AG10803 (cell line): ENCODE results near the gene TRABD2B.

ENCODE experiments used
- DNase-seq: peaks from one replicate; pipeline ENCODE4 v3.0.0; 2010; ENCODE audit warnings: low read depth
- H3K4me3 ChIP-seq: 2 replicates; pipeline ENCODE4 v1.5.1; 2011; ENCODE audit warnings: mild to moderate bottlenecking, low read length, control low read depth
- TF ChIP-seq, protein P1 (sequence below): conservative IDR thresholded peaks from 2 replicates; pipeline ENCODE4 v1.5.1; 2011; ENCODE audit warnings: mild to moderate bottlenecking, low read length, control low read depth, inconsistent platforms

TRABD2B gene

DNA sequence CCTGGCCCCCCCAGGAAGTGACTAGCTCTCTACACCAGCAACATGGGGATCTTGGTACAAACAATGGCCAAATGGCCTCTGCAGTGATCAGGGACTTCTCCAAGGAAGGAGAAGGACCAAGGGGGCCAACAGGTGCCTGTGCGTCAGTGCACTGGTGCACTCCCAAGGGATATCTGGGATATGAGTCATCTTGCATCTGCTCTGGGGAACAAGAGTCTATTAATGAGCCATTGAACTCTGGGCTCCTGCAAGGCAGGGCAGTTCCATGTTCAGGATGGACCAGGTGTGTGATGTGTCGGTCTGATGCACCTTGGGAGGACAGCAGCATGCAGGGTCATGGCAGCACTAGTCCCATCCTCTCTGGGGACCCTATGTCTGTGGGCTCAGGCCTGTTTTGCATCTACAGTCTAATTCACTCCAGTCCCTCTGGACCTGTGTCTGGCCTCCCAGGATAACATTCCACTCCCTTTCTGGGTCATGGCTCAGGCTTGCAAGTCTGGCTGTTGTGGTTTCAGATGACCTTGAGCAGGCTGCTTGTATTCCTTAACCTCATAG, 125.3 kb downstream of the TRABD2B start:
- DNase-seq = no peak
- TF ChIP-seq, protein P1, sequence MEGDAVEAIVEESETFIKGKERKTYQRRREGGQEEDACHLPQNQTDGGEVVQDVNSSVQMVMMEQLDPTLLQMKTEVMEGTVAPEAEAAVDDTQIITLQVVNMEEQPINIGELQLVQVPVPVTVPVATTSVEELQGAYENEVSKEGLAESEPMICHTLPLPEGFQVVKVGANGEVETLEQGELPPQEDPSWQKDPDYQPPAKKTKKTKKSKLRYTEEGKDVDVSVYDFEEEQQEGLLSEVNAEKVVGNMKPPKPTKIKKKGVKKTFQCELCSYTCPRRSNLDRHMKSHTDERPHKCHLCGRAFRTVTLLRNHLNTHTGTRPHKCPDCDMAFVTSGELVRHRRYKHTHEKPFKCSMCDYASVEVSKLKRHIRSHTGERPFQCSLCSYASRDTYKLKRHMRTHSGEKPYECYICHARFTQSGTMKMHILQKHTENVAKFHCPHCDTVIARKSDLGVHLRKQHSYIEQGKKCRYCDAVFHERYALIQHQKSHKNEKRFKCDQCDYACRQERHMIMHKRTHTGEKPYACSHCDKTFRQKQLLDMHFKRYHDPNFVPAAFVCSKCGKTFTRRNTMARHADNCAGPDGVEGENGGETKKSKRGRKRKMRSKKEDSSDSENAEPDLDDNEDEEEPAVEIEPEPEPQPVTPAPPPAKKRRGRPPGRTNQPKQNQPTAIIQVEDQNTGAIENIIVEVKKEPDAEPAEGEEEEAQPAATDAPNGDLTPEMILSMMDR = no peak
- no peak overlapping the region for H3K4me3 ChIP-seq

DNA sequence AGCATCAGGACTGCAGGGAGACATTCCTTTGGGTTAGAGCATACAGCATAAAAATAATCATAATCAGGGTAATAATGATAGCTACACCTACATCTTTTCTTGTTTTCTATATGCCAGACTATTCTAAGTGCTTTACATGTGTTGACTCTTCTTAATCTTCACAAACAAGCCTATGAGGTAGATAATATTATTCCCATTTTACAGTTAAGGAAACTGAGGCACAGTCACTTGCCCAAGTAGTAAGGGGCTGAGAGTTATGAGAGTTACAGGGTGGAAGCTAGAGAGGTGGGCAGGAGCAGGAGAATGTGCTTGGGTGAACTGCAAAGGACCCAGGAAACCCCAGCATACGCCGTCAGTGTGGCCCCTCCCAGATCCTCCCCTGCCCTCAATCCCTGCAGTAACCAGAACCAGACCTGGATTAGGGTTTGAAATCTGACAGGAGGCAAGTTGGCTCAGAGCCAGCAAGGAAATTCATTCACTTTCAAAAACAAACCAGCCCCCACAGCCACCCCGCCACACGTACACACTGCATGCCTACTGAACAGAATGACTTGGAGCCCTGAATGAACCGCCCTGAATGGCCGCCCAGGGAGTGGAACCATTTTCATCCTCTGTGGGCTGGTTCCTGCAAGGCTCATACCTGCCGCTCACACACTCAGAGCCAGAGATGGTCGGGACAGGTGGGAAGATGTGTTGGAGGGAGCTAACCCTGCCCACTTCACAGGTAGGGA, 126.1 kb downstream of the TRABD2B start:
- TF ChIP-seq, protein P1 = no peak
- no peak for DNase-seq
- H3K4me3 ChIP-seq = no peak overlapping the region

DNA sequence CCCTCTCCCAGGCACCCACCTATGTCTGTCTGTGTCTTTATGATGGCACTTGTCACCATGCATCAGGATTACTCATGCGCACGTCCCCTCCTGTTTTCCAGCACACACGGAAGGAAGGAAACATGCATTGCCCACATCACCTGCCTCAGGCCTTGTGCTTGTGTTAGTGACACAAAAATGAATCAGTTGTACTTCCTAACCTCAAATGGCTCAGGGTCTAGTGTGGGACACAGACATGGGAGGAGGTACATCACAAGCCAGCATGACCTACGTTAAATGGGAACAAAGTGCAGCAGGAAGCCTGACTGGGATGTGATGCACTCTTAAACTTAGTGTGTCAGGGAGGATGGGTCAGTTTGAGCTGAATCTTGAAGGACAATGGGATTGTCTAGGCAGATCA, 126.7 kb downstream of the TRABD2B start:
- TF ChIP-seq, protein P1 = no peak
- no peak for DNase-seq
- no peak overlapping the region for H3K4me3 ChIP-seq

DNA sequence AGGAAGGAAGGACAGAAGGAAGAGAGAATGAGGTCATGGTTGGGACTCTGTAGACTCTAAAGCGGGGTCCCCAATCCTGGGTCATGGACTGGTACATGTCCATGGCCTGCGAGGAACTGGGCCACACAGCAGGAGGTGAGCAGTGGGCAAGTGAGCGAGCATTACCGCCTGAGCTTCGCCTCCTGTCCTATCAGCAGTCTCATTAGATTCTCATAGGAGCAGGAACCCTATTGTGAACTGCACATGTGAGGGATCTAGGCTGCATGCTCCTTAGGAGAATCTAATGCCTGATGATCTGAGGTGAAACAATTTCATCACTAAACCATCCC, 128.9 kb downstream of the TRABD2B start:
- H3K4me3 ChIP-seq = no peak overlapping the region
- TF ChIP-seq, protein P1 = no peak
- no peak for DNase-seq

DNA sequence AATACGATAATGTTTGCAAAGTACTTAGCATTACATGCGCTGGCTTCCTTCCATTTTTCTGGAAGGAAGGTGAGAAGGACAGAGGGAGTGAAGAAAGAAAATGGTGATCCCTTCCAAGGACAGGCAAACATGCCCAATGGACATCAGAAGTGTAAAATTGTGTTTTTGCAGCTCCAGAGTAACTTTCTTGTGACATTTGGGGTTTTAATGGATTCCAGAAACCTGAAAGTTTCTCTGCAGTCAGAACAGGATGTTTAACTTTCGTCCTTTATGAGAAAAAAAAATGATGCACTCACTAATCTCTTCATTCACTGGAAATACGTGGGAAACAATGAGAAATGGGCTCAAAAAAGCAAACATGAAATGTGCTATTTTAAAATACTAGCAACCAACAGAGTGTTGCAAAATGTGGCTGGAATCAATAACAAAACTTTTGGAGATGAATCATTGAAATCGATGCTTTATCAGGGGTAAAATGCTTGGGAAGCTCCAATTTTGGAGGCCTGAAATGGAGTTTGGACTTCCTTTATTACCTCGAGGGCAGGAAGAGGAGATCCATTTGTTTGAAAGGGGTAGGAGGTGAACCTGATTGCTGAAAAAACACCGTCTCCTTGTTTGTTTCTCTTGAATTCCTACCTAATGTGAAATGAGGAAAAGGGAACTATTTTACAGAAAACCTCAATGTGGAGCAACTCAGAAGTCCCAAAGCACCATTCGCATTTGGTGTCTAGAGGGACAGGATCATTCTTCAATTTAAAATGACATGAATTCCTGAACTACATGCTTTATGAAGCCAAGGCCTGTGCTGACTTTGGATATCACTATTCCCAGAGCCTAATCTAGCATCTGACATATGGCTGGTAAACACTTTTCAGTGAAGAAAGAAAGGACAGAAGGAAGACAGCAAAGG, 129.5 kb downstream of the TRABD2B start:
- H3K4me3 ChIP-seq = no peak overlapping the region
- no peak for DNase-seq
- TF ChIP-seq, protein P1 = no peak

DNA sequence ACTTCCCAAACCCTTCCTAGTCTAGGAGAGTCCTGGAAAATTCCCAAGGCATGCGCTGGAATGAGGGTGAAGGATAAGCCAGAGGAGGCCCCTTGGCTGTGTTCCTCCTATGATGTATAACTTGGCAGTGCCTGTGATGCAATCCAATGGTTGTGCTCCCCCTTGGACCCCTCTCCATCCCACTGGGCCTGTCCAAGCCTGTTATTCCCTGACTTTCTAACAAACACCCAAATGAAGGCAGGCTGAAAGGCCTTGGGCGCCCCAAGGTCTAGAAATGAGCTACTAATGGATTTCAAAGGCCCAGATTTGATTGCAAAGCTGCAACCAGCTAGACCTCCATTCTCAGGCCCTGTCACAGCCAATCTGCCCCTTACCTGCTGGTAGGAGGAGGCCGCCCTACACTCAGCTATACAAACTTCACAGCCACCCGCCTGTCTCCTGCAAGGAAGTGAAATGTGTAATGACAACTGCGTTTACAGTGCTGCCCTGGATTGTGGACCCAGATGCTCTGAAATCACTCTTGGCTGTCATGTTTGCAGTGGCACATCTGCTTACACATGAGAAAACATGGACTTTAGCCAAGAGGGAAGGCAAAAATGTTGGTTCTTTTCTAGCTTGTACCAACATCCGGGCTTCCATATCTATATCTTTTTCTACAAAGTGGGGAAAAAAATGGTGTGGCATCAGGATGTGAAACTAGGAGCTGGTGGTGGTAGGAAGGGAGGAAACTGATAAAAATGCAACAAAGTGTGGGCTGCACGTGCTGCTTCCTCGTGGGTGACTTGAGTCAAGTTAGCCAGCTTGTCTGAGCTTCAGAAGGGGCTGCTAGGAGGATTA, 130.4 kb downstream of the TRABD2B start:
- DNase-seq = no peak
- H3K4me3 ChIP-seq = no peak overlapping the region
- TF ChIP-seq, protein P1 = no peak
